Measurements from ENCODE around the gene TRAPPC13.
A peak's percentile ranks its signal among the peaks of the same experiment; 100 is the strongest.
"Not testable (repeated sequence)": the region's sequence is repeated elsewhere in the genome, so short reads cannot be mapped to it uniquely, and the experiment has no call there.

TRAPPC13 gene, protein sequence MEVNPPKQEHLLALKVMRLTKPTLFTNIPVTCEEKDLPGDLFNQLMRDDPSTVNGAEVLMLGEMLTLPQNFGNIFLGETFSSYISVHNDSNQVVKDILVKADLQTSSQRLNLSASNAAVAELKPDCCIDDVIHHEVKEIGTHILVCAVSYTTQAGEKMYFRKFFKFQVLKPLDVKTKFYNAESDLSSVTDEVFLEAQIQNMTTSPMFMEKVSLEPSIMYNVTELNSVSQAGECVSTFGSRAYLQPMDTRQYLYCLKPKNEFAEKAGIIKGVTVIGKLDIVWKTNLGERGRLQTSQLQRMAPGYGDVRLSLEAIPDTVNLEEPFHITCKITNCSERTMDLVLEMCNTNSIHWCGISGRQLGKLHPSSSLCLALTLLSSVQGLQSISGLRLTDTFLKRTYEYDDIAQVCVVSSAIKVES

DNA sequence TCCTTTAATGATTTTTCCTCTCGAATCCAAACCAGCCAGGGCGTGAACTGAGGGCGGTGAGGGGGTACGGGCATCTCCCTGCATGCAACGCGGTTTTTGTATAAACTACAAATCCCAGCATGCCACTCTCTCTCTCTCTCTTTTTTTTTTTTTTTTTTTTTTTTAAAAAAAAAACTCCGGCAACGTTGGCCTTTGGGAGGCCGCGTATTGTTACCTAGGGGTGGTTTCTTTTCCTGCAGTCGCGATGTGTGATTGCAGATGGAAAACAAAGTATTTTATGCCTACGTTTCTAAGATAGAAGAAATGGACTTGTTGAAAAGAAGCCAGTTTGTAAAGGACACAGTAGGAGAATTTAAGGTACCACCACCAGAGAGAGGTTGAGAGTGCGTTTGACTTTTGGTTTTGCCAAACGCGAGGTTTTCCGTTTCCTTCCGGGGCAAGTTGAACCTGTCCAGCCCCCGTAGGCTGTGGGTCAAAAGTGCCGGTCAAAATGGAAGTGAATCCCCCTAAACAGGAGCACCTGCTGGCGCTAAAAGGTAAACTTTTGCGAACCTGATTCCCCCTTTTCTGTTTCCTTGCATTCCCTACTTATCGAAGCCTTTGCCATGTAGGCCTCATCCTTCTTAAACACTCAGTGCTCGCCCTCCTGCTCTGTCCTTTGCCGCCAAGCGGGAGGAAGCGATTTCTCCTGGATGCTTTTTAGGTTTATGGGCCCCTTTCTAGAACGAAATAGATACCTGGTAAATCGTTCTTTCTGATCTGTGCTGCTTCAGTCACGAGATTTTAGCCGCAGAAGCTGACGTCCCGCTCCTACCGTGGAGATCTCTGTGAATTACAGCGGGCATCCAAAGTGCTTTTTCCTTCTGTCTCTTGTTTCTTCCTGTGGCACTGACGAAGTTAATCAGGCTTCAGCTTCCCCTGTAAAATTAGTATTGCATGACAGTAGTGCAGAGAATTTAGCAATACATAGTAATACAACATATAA is at the start of gene TRAPPC13, which contains the start of gene SHLD3:
Gene TRAPPC13, plus strand, starts transcription at position 457 of the 985 bp plus-strand sequence. Its CDS starts 34 bp downstream, at position 491.
Gene SHLD3, plus strand, starts transcription at position 457 of the 985 bp plus-strand sequence. CDS start 4,561 bp downstream, outside the sequence.
- in situ Hi-C loops (cut with HindIII; ENCODE audit: low pct_ligation_motif_present, low sequenced_read_pairs), result no loop called here
- Histone ChIP-seq H3K36me3 (replicated peaks) (peaks cover 7% of the 10 kb centered on the region), H3K4me3 (ENCODE audit: low read depth, low read length) (peak within 1 kb of the TSS; percentile 95), H3K27me3 (replicated peaks) (no peaks in the 10 kb centered on the region), H3K27ac (peak within 1 kb of the TSS; percentile 73)
- TF ChIP-seq, protein P1, sequence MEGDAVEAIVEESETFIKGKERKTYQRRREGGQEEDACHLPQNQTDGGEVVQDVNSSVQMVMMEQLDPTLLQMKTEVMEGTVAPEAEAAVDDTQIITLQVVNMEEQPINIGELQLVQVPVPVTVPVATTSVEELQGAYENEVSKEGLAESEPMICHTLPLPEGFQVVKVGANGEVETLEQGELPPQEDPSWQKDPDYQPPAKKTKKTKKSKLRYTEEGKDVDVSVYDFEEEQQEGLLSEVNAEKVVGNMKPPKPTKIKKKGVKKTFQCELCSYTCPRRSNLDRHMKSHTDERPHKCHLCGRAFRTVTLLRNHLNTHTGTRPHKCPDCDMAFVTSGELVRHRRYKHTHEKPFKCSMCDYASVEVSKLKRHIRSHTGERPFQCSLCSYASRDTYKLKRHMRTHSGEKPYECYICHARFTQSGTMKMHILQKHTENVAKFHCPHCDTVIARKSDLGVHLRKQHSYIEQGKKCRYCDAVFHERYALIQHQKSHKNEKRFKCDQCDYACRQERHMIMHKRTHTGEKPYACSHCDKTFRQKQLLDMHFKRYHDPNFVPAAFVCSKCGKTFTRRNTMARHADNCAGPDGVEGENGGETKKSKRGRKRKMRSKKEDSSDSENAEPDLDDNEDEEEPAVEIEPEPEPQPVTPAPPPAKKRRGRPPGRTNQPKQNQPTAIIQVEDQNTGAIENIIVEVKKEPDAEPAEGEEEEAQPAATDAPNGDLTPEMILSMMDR (IDR thresholded peaks at IDR 0.05; ENCODE audit: low read depth, low read length, missing control alignments), result no peak
- peak; percentile 83 for DNase-seq

DNA sequence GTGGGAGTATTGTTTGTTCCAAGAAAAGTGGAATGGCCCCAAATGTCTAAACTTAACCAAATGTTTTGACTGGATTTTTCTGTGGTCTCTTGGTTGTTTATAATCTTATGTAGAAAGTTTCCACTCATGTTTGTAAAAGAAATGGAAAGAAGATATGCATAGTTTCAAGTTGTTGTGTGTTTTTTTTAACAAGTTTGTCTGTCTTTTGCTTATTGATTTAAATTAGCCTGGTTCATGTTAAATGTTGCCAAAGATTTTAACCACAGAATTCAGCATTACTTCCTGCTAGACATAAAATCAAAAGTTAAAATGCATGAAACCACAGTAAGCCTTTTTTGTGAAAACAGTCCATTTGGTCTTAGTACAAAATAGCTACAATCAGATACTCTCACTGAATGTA is 47.7 kb upstream of the TRAPPC13 start:
- H3K27me3 ChIP-seq (replicated peaks), result no peaks in the 10 kb centered on the region
- DNase-seq, result no peak
- peaks cover 19% of the 10 kb centered on the region for H3K36me3 ChIP-seq (replicated peaks)
- TF ChIP-seq, protein P1 (IDR thresholded peaks at IDR 0.05; ENCODE audit: low read depth, low read length, missing control alignments), result no peak
- no peak overlapping the region for H3K4me3 ChIP-seq (ENCODE audit: low read depth, low read length)
- in situ Hi-C loops (cut with HindIII; ENCODE audit: low pct_ligation_motif_present, low sequenced_read_pairs), result no loop called here
- H3K27ac ChIP-seq, result no peak overlapping the region

DNA sequence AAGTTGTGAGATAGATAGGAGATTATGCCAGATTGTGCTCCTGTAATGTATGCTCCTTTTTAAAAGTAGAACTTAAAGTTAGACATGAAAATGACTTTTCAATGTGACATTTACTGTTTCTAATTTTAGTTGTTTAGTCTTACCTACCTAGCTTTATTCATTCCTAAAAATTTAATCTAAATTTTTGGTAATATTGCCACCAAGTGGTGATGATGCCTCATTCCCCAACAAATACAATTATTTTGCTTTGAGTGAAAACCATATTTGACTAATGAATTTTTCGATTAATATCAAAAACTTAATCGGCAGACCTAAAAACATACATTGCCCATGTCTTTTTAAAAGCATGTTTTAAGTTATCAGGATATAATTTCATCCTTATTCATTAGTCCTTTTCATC is 36.1 kb upstream of the TRAPPC13 start:
- in situ Hi-C loops (cut with HindIII; ENCODE audit: low pct_ligation_motif_present, low sequenced_read_pairs), result no loop called here
- Histone ChIP-seq H3K36me3 (replicated peaks) (peaks cover 19% of the 10 kb centered on the region), H3K4me3 (ENCODE audit: low read depth, low read length) (no peak overlapping the region), H3K27ac (no peak overlapping the region), H3K27me3 (replicated peaks) (no peaks in the 10 kb centered on the region)
- no peak for DNase-seq
- TF ChIP-seq, protein P1 (IDR thresholded peaks at IDR 0.05; ENCODE audit: low read depth, low read length, missing control alignments), result no peak

DNA sequence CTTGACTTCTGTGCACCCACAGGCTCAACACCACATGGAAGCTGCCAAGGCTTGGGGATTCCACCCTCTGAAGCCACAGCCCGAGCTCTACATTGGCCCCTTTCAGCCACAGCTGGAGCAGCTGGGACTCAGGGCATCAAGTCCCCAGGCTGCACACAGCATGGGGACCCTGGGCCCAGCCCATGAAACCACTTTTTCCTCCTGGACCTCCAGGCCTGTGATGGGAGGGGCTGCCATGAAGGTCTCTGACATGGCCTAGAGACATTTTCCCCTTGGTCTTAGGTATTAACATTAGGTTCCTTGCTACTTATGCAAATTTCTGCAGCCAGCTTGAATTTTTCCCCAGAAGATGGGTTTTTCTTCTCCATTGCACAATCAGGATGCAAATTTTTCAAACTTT is 23.1 kb upstream of the TRAPPC13 start:
- H3K27me3 ChIP-seq (replicated peaks); H3K27ac ChIP-seq; H3K4me3 ChIP-seq (ENCODE audit: low read depth, low read length); DNase-seq; in situ Hi-C loops (cut with HindIII; ENCODE audit: low pct_ligation_motif_present, low sequenced_read_pairs): not testable (repeated sequence)
- peaks cover 31% of the 10 kb centered on the region for H3K36me3 ChIP-seq (replicated peaks)

DNA sequence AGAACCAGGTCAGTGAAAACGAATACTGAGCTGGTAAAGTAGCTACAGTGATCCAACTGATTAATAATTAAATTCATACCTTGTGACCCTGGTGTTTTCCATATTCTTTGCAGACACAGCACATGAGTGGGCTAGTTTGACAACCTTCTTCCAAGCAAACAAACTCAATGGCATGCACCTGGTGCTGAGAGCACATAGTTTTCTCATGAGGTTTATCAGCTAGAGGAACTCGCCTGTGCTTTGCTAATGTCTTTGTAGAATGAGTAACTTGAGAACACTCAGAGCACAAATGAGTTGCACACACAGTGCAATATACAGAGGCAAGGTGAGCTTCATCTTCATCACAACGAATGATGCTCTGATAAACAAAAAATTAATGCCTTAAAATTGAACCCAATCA is 13.3 kb upstream of the TRAPPC13 start:
- Histone ChIP-seq H3K4me3 (ENCODE audit: low read depth, low read length) (no peak overlapping the region), H3K27ac (no peak overlapping the region), H3K27me3 (replicated peaks) (no peaks in the 10 kb centered on the region), H3K36me3 (replicated peaks) (peaks cover 42% of the 10 kb centered on the region)
- DNase-seq, result peak; percentile 39
- TF ChIP-seq, protein P1 (IDR thresholded peaks at IDR 0.05; ENCODE audit: low read depth, low read length, missing control alignments), result no peak
- in situ Hi-C loops (cut with HindIII; ENCODE audit: low pct_ligation_motif_present, low sequenced_read_pairs), result no loop called here

Measured in brain microvascular endothelial cell (primary cell).